SHP77 (cell line): ENCODE measurements around the gene INTS2.
"Not testable (repeated sequence)": the region's sequence is repeated elsewhere in the genome, so short reads cannot be mapped to it uniquely, and the experiment has no call there.

Experiments used
- DNase-seq, 2 experiments: peaks; one replicate each; lab custom pipeline; 2025; lab: John Stamatoyannopoulos, UW

The INTS2 gene

GRCh38 chr17:61825448-61826137 is 102.2 kb downstream of the INTS2 start:
- DNase-seq: no peak

- DNase-seq: no peak
Observed at GRCh38 chr17:61822326-61823285, 105.2 kb downstream of the INTS2 start.

- no peak for DNase-seq
Observed at GRCh38 chr17:61821655-61822054, 106.1 kb downstream of the INTS2 start.

GRCh38 chr17:61819265-61819664 is 108.5 kb downstream of the INTS2 start:
- DNase-seq: not testable (repeated sequence)

GRCh38 chr17:61818225-61818624 is 109.6 kb downstream of the INTS2 start:
- DNase-seq: no peak

GRCh38 chr17:61817452-61817851 is 110.3 kb downstream of the INTS2 start:
- no peak for DNase-seq

- no peak for DNase-seq
Observed at GRCh38 chr17:61816538-61816937, 111.2 kb downstream of the INTS2 start.

- DNase-seq: peak in 1 of 2 experiments; percentile 24
Observed at GRCh38 chr17:61815863-61816503, 111.8 kb downstream of the INTS2 start.
